Activated CD4-positive, alpha-beta T cell treated with anti-CD3 and anti-CD28 coated beads, Interleukin-10, Interleukin-2, amounts not matched to agents 100 ng/mL and 50 ng/mL, durations not matched to agents 16 hours and 8 hours (primary cell): Measurements from ENCODE around the gene ZNRF2.

Experiments used
- DNase-seq: peaks from one replicate; pipeline ENCODE4 v3.0.0-alpha.2; 2020

Gene ZNRF2

GRCh38 chr7:30284298-30285066, at the start of gene ZNRF2:
Gene ZNRF2 (plus strand): TSS chr7:30284597. CDS start chr7:30285358, 761 bp downstream.
- peak; percentile 100 for DNase-seq

DNA sequence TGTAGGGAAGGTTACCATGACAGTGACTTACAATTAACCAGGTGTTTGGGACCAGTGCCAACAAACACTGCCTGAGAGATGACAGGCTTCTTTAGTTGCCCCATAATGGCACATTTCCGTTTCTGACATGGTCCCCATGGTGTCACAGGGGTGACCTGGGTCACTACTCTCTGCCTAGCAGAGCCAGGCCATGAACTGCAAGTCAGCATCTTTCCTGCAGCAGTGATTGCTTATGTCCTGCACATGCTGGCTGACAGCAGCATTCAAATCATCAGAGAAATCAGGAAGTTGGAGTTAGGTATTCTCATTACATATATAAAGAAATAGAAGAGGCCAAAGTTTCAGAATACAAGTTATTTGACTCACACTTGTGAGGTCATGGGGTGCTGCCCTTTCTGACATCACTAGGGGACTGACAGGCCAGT, 47.1 kb upstream of the ZNRF2 start:
- DNase-seq: no peak

GRCh38 chr7:30238721-30239441, 45.5 kb upstream of the ZNRF2 start:
- DNase-seq: peak; percentile 55

DNA sequence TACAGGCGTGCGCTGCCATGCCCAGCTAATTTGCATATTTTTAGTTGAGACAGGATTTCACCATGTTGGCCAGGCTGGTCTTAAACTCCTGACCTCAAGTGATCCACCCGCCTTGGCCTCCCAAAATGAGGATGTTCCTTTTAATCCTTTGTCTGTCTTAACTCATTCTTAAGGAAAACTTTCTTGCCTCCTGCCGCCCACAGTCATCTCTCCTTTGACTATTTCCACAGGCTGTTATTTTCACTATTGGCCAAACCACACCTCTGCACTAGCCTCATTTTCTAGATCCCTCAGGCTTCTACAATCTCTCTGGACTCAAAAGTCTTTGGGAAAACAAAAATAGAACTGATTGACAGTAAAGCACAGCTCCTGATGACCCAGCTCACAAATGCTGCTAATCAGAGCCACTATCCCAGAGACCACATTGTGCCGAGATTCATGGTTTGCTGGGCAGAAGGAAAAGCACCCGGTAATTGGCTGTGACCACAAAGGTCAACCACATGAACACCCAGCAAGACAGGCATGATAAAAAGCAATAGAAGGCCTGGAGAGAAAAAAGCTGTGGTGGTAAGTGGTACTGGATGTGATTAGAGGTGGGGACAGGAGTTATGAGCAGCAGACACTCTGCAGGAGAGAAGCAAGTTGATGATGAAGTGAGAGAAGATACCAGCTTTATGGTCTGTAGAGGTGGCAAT, 44.1 kb upstream of the ZNRF2 start:
- DNase-seq: no peak

GRCh38 chr7:30241767-30242166, 42.6 kb upstream of the ZNRF2 start:
- no peak for DNase-seq

GRCh38 chr7:30244340-30244739, 40.1 kb upstream of the ZNRF2 start:
- DNase-seq: no peak

- no peak for DNase-seq
These were observed 38.5 kb upstream of the ZNRF2 start for GRCh38 chr7:30245913-30246312.

DNA sequence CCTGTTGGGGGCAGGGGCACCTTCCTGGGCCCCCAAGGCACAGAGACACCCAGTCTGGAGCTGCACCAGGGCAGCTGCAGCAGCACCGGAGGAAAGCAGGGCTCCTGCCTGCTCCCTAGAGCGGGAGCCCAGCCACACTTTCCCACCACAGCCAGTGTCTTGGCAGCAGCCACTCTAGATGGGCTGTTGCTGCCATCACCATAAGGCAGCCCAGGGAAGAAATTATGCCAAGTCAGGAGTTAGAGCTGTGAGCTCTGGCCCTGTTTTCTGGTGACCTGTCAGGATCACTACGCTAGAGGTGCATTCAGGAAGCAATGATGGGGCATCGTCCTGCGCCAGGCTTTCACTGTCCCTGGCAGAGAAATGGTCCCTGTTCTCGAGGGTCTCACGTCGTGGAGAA, 38.0 kb upstream of the ZNRF2 start:
- DNase-seq: no peak

GRCh38 chr7:30247541-30248401, 36.6 kb upstream of the ZNRF2 start:
- DNase-seq: no peak

GRCh38 chr7:30249316-30249715, 35.1 kb upstream of the ZNRF2 start:
- DNase-seq: no peak

DNA sequence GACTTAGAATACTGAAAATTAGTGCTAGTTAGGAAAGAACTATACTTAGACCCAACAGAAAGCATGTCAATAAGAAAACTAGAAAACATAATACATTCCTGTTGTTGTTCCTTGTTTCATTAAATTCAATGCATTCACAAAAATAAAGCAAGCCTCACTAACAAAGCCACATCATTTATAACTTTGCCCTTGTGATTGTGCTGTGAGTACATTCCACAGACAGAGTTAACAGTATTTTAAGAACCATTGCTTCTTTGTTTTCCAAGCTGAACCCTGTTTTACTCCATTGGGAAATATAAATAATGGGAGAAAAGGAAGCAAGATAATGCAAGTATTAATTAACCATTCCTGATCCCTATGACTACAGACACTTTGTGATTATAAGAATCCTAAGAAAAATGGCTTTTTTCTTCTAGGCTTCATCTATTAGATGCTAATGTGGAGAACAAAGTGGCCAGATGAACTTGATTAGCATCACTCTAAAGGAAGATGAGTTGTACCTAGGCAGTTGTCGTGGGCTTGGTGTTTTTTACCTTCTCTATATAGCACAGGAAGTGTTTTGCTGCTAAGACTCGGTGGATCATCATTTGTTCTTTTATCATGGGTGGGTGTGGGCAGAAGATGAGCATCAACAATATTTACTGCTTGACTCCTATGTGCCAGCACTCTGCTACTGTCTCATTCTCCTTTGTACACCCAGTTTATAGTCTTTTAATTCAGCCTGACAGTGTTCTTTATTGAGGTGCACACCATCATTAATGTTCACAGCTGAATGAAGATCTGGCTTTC, 34.2 kb upstream of the ZNRF2 start:
- DNase-seq: no peak

DNA sequence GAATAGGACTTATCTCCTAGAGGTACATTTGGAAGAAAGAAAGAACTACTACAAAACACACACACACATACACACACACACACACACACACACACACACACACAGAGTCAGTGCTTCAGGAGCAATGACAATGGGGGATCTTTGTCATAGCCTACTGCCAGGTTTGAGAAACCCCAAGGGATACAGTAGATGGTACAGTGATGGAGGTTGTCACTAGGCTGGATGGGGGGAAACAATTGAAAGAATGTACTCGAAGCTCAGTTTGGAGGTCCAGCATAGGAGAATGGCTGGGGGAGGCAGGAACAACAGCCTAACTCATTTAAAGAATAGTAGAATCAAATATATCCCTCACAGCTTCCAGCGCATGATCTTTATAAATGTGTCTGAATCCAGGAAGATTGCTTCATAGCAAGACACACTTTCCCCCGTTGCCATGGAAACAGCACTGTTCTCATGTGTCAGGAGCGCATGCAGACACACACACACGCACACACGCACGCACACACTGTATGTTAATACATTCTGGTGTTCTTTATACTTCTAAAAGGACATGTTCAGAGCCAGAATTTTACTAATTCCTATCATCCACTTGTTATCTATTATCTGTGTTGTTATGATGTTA, 32.6 kb upstream of the ZNRF2 start:
- DNase-seq: no peak

- DNase-seq: peak; percentile 4
These were observed 31.3 kb upstream of the ZNRF2 start for GRCh38 chr7:30252885-30253795.

DNA sequence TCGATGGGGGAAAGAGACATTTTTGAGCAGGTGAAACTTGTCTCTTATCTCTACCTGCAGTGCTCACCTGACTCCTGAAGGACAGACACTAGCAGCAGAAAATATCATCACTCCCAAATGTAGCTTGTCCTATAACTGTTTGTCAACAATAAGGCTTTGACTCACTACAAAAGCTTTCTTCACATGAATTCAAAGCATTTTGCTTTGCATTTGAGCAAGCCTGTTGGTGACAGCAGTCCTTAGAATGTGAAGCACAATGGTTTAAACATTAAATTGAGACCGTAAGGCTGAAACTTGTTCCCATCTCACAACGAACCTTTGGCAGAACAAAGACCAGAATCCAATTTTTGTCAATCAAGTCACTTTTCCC, 30.6 kb upstream of the ZNRF2 start:
- DNase-seq: no peak

DNA sequence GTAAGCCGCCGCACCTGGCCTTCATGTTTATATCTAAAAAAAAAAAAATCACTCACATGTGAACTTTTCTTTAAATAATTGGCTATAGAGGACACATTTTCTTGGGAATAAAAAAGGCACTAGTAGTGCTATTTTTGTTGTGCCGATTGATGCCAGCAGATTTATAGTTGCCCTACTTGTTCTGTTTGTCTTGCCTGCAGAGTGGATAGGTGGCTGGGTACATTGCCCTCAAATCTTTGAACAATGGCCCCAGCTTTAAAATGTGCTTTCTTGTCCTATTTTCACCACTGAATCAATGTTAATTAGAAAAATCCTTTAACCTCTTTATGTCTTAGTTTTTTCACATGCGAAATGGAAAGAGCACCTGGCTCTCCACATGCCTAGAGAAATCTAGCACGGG, 30.1 kb upstream of the ZNRF2 start:
- no peak for DNase-seq

DNA sequence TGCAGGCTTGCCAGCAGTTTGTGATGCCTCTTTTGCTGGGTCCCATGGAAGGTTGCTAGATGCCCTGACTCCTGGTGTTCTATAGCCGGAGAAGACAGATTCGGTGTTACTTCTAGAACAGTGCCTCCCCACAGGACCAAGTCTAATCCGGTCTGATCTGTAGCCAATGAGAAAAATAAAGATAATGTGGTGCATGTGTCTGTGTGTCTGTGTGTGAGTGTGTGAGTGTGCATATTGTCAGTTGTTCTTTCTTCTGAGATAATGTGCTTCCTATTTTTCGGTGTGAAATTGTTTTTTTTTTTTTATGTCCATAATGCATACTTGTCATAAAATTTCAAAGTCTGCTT, 29.7 kb upstream of the ZNRF2 start:
- no peak for DNase-seq

- no peak for DNase-seq
These were observed 29.2 kb upstream of the ZNRF2 start for GRCh38 chr7:30255064-30255769.

- no peak for DNase-seq
These were observed 28.0 kb upstream of the ZNRF2 start for GRCh38 chr7:30256349-30256858.

- no peak for DNase-seq
These were observed 24.1 kb upstream of the ZNRF2 start for GRCh38 chr7:30260246-30260768.
